ENCODE measurements around the gene UNC5B. TPM values are rescaled to one million over a fixed set of nuclear protein-coding genes. Genes with fewer than 3 reads are reported as not detected.

The UNC5B gene
- total and polyA plus RNA-seq, 10 donors: 0.74 to 21.1 (median 11.3) TPM

DNA sequence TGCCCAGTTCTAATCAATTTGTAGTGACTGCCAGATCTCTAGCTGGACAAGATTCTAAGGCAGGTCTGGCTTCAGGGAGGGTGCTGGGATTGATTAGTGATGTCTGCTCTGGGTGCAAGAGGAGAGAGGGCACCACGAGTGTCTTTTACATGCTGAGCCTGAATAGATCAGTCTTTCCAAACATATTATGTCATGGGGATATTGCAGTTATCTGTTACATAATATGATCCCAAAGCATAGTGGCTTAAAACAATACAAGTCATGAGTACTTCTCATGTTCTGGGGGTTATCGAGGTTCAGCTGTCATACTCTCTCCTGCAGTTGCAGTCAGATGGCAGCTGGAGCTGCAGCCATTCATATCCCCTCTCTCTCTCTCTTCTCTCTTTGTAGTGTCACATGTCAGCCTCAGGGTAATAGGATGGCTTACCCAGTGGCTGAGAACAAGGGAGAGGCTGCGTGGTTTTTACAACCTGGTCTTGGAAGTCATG, 132.7 kb downstream of the UNC5B start:
- Histone ChIP-seq H3K4me3 (no peak overlapping the region), H3K9me3 (no peaks in the 10 kb centered on the region), H3K27ac (peak overlapping the region in 2 of 8 donors; percentile 68 to 71), H3K4me1 (peaks cover 0 to 34% (median 13%) of the 10 kb centered on the region in 6 donors), H3K36me3 (peaks cover 0 to 11% (median 0%) of the 10 kb centered on the region in 6 donors), H3K27me3 (replicated peaks in 1 of 7) (no peaks in the 10 kb centered on the region)
- WGBS, 5 donors: 58 to 82% (median 62%) methylated on average over 3 of the region's 3 CpGs
- no peak for TF ChIP-seq POLR2A (IDR thresholded peaks at IDR 0.05)
- TF ChIP-seq, protein P1, sequence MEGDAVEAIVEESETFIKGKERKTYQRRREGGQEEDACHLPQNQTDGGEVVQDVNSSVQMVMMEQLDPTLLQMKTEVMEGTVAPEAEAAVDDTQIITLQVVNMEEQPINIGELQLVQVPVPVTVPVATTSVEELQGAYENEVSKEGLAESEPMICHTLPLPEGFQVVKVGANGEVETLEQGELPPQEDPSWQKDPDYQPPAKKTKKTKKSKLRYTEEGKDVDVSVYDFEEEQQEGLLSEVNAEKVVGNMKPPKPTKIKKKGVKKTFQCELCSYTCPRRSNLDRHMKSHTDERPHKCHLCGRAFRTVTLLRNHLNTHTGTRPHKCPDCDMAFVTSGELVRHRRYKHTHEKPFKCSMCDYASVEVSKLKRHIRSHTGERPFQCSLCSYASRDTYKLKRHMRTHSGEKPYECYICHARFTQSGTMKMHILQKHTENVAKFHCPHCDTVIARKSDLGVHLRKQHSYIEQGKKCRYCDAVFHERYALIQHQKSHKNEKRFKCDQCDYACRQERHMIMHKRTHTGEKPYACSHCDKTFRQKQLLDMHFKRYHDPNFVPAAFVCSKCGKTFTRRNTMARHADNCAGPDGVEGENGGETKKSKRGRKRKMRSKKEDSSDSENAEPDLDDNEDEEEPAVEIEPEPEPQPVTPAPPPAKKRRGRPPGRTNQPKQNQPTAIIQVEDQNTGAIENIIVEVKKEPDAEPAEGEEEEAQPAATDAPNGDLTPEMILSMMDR (IDR thresholded peaks at IDR 0.05 in 8 of 11, conservative IDR thresholded peaks at IDR 0.05 in 3 of 11): no peak
- no peak for TF ChIP-seq POLR2AphosphoS5 (IDR thresholded peaks at IDR 0.05)
- no peak for DNase-seq
- intact Hi-C loops (cut with DNase I; ENCODE audit: low total_unique reads): no loop called here

DNA sequence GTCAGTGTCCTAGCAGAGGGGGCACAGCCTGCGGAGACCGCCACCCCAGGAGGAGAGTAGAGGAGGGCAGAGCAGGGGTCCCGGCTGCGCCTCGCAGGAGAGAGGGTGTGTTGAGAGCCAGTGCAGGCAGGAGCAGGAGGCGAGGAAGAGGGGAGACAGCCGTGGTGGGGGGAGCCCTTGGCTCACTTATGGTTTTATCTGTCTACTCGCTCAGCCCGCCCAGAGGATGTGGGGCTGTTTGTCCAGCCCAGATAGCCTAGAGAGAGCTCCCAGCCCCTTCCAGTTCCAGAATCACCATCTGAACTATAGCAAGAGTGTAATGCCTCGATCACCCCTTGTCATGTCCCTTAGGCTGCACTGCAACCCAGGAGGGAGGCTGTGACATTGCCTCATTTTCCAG, 133.3 kb downstream of the UNC5B start:
- intact Hi-C loops (cut with DNase I; ENCODE audit: low total_unique reads): no loop called here
- no peaks in the 10 kb centered on the region for H3K27me3 ChIP-seq (replicated peaks in 1 of 7)
- no peaks in the 10 kb centered on the region for H3K9me3 ChIP-seq
- no peak for DNase-seq
- H3K4me1 ChIP-seq: peaks cover 0 to 34% (median 13%) of the 10 kb centered on the region in 6 donors
- H3K27ac ChIP-seq: peak overlapping the region in 1 of 8 donors; percentile 11
- TF ChIP-seq, protein P1 (IDR thresholded peaks at IDR 0.05 in 8 of 11, conservative IDR thresholded peaks at IDR 0.05 in 3 of 11): no peak
- no peak for TF ChIP-seq POLR2A (IDR thresholded peaks at IDR 0.05)
- TF ChIP-seq POLR2AphosphoS5 (IDR thresholded peaks at IDR 0.05): no peak
- H3K36me3 ChIP-seq: peaks cover 0 to 6% (median 0%) of the 10 kb centered on the region in 6 donors
- 80 to 88% (median 85%) methylated on average over 10 of the region's 10 CpGs for WGBS, 5 donors
- no peak overlapping the region for H3K4me3 ChIP-seq

GRCh38 chr10:71346731-71347130, 134.4 kb downstream of the UNC5B start:
- no peak overlapping the region for H3K4me3 ChIP-seq
- 57 to 74% (median 62%) methylated on average over 1 to 3 of the region's 3 CpGs for WGBS, 5 donors
- H3K27ac ChIP-seq: no peak overlapping the region
- H3K4me1 ChIP-seq: peaks cover 0 to 37% (median 13%) of the 10 kb centered on the region in 6 donors
- H3K27me3 ChIP-seq (replicated peaks in 1 of 7): no peaks in the 10 kb centered on the region
- intact Hi-C loops (cut with DNase I; ENCODE audit: low total_unique reads): no loop called here
- H3K9me3 ChIP-seq: no peaks in the 10 kb centered on the region
- TF ChIP-seq, protein P1 (IDR thresholded peaks at IDR 0.05 in 8 of 11, conservative IDR thresholded peaks at IDR 0.05 in 3 of 11): no peak
- TF ChIP-seq POLR2A (IDR thresholded peaks at IDR 0.05): no peak
- TF ChIP-seq POLR2AphosphoS5 (IDR thresholded peaks at IDR 0.05): no peak
- no peak for DNase-seq
- H3K36me3 ChIP-seq: peaks cover 0 to 13% (median 0%) of the 10 kb centered on the region in 6 donors

- Histone ChIP-seq H3K27ac (no peak overlapping the region), H3K4me3 (no peak overlapping the region), H3K36me3 (peaks cover 0 to 24% (median 0%) of the 10 kb centered on the region in 6 donors), H3K4me1 (peaks cover 0 to 39% (median 12%) of the 10 kb centered on the region in 6 donors), H3K27me3 (replicated peaks in 1 of 7) (no peaks in the 10 kb centered on the region), H3K9me3 (no peaks in the 10 kb centered on the region)
- TF ChIP-seq, protein P1 (IDR thresholded peaks at IDR 0.05 in 8 of 11, conservative IDR thresholded peaks at IDR 0.05 in 3 of 11): no peak
- TF ChIP-seq POLR2A (IDR thresholded peaks at IDR 0.05): no peak
- TF ChIP-seq POLR2AphosphoS5 (IDR thresholded peaks at IDR 0.05): no peak
- intact Hi-C loops (cut with DNase I; ENCODE audit: low total_unique reads): no loop called here
- no peak for DNase-seq
- 79 to 93% (median 80%) methylated on average over 13 to 14 of the region's 14 CpGs for WGBS, 5 donors
Measured at GRCh38 chr10:71347587-71348395, 135.4 kb downstream of the UNC5B start.
